ENCODE results near the gene RNF148. TPM values are rescaled to one million over a fixed set of nuclear protein-coding genes. Genes with fewer than 3 reads are reported as not detected.

The RNF148 gene
- total RNA-seq, 2 experiments from 2014 or later = not detected

GRCh38 chr7:122677149-122677548 lies 25.6 kb downstream of the RNF148 start:
- TF ChIP-seq CTCF (IDR thresholded peaks at IDR 0.05) = no peak
- no peak overlapping the region for H3K27ac Mint-ChIP-seq
- ATAC-seq (no peak), DNase-seq (no peak)
- intact Hi-C loops (cut with micrococcal nuclease) = no loop called here
- H3K9me3 Mint-ChIP-seq = peaks cover 2% of the 10 kb centered on the region
- no peaks in the 10 kb centered on the region for H3K4me1 Mint-ChIP-seq (ENCODE audit: low read depth)
- H3K36me3 Mint-ChIP-seq (ENCODE audit: low read depth) = no peaks in the 10 kb centered on the region
- no peak overlapping the region for H3K4me3 Mint-ChIP-seq
- ChIA-PET POLR2A (no interaction called here), CTCF (no interaction called here)
- no peaks in the 10 kb centered on the region for H3K27me3 Mint-ChIP-seq

GRCh38 chr7:122676466-122676865 lies 26.3 kb downstream of the RNF148 start:
- no peak for TF ChIP-seq CTCF (IDR thresholded peaks at IDR 0.05)
- DNase-seq = no peak

GRCh38 chr7:122675621-122676020 lies 27.1 kb downstream of the RNF148 start:
- Mint-ChIP-seq H3K9me3 (peaks cover 2% of the 10 kb centered on the region), H3K27me3 (no peaks in the 10 kb centered on the region), H3K4me1 (ENCODE audit: low read depth) (no peaks in the 10 kb centered on the region), H3K36me3 (ENCODE audit: low read depth) (no peaks in the 10 kb centered on the region), H3K27ac (no peak overlapping the region), H3K4me3 (no peak overlapping the region)
- ChIA-PET CTCF (interaction anchor here (1.1 kb wide), 1 partner anchor 9 kb away, joined by 3 read pairs; no protein-coding TSS in a partner anchor), POLR2A (no interaction called here)
- TF ChIP-seq CTCF (IDR thresholded peaks at IDR 0.05) = no peak
- DNase-seq (no peak), ATAC-seq (no peak)
- intact Hi-C loops (cut with micrococcal nuclease) = no loop called here

More at GRCh38 chr7:122676466-122676865, 26.3 kb downstream of the RNF148 start:
- POLR2A ChIA-PET = no interaction called here
- H3K9me3 Mint-ChIP-seq = peaks cover 2% of the 10 kb centered on the region
- ATAC-seq = no peak
- H3K27ac Mint-ChIP-seq = no peak overlapping the region
- no peaks in the 10 kb centered on the region for H3K4me1 Mint-ChIP-seq (ENCODE audit: low read depth)
- intact Hi-C loops (cut with micrococcal nuclease) = no loop called here
- H3K27me3 Mint-ChIP-seq = no peaks in the 10 kb centered on the region
- CTCF ChIA-PET = no interaction called here
- no peaks in the 10 kb centered on the region for H3K36me3 Mint-ChIP-seq (ENCODE audit: low read depth)
- H3K4me3 Mint-ChIP-seq = no peak overlapping the region

GRCh38 chr7:122675011-122675410 lies 27.7 kb downstream of the RNF148 start:
- ChIA-PET CTCF (interaction anchor here (1.1 kb wide), 1 partner anchor 9 kb away, joined by 3 read pairs; no protein-coding TSS in a partner anchor), POLR2A (no interaction called here)
- Mint-ChIP-seq H3K4me1 (ENCODE audit: low read depth) (no peaks in the 10 kb centered on the region), H3K27ac (no peak overlapping the region), H3K27me3 (no peaks in the 10 kb centered on the region), H3K36me3 (ENCODE audit: low read depth) (no peaks in the 10 kb centered on the region), H3K9me3 (peaks cover 2% of the 10 kb centered on the region), H3K4me3 (no peak overlapping the region)
- ATAC-seq = no peak
- TF ChIP-seq CTCF (IDR thresholded peaks at IDR 0.05) = no peak
- no peak for DNase-seq
- intact Hi-C loops (cut with micrococcal nuclease) = no loop called here

GRCh38 chr7:122674502-122674901 lies 28.2 kb downstream of the RNF148 start:
- no peaks in the 10 kb centered on the region for H3K4me1 Mint-ChIP-seq (ENCODE audit: low read depth)
- no peaks in the 10 kb centered on the region for H3K36me3 Mint-ChIP-seq (ENCODE audit: low read depth)
- POLR2A ChIA-PET = no interaction called here
- no peak for TF ChIP-seq CTCF (IDR thresholded peaks at IDR 0.05)
- CTCF ChIA-PET = no interaction called here
- intact Hi-C loops (cut with micrococcal nuclease) = no loop called here
- ATAC-seq (no peak), DNase-seq (no peak)
- peaks cover 2% of the 10 kb centered on the region for H3K9me3 Mint-ChIP-seq
- no peak overlapping the region for H3K4me3 Mint-ChIP-seq
- H3K27ac Mint-ChIP-seq = no peak overlapping the region
- H3K27me3 Mint-ChIP-seq = no peaks in the 10 kb centered on the region
